H1 (cell line): ENCODE data around the gene DCLK1. TPM values are rescaled to one million over a fixed set of nuclear protein-coding genes. Genes with fewer than 3 reads are reported as not detected.

Experiments
- SAP30 ChIP-seq: fragments of 300-600 bp; sonication (generic); IDR thresholded peaks from 2 replicates; pipeline ENCODE4 v1.7.1; 2012; ENCODE audit warnings: low read length, moderate library complexity, mild to moderate bottlenecking, inconsistent platforms; ENCODE audit not compliant: insufficient read depth, insufficient replicate concordance
- polyA plus RNA-seq, 7 experiments: library from polyadenylated mRNA; depleted of rRNA in 3 of 7; stranded (reverse) in 5 of 7; unstranded in 2 of 7; fragments of >200 nt in 5 of 7; fragments of 200-250 nt in 2 of 7; gene quantifications; 1 replicate in 5 of 7; 2 replicates in 1 of 7; 4 replicates in 1 of 7; pipeline versions ENCODE4 v1.2.1 to v1.2.3, GENCODE V29; 2011 to 2013; ENCODE audit warnings: missing spikeins in 2 of 7, mixed read lengths in 2 of 7
- total RNA-seq: library from RNA; stranded (reverse); fragmentation: NEBNext Ultra II Directional; extraction: Animal tissue kit (Norgen Biotek cat#: 25700); gene quantifications from 2 replicates; pipeline ENCODE4 v1.2.1, GENCODE V29; 2021

Gene DCLK1
- total and polyA plus RNA-seq, 2 of the 8 experiments (the other 6 are each of a cell fraction or from before 2014, with no cell fraction given): 22.8 to 41.0 TPM

- TF ChIP-seq SAP30: no peak
- TF ChIP-seq, all 59 proteins: peak for 0
Measured at GRCh38 chr13:36000028-36000427, 131.2 kb downstream of the DCLK1 start (continued).
